ENCODE measurements around the gene FZD1. TPM values are rescaled to one million over a fixed set of nuclear protein-coding genes. Genes with fewer than 3 reads are reported as not detected.

Gene FZD1
- total and polyA plus RNA-seq, 2 of the 8 experiments (the other 6 are each of a cell fraction or from before 2014, with no cell fraction given), result 0.62 to 0.91 TPM

GRCh38 chr7:91286432-91286831, 22.2 kb downstream of the FZD1 start:
- no peak overlapping the region for H3K18ac ChIP-seq (ENCODE audit: extremely low read depth, low read length)
- CTCF ChIA-PET (ENCODE audit: partially characterized antibody), result interaction anchor here (0.9 to 1.6 kb wide), 4 partner anchors 139 to 211 kb away, joined by 3 to 5 read pairs (median 4); no protein-coding TSS in a partner anchor
- no peak overlapping the region for H2BK15ac ChIP-seq (ENCODE audit: low read length)
- no peak overlapping the region for H3K27ac ChIP-seq (ENCODE audit: low read depth, low read length)
- H3K4me2 ChIP-seq (ENCODE audit: insufficient read depth in 1 of 2, low read depth in 2 of 2, low read length in 2 of 2), result no peak overlapping the region
- H3K14ac ChIP-seq (ENCODE audit: insufficient read length), result no peak overlapping the region
- peaks cover 4 to 21% (median 10%) of the 10 kb centered on the region in 4 experiments; a peak in 6 of 7 replicates for H3K27me3 ChIP-seq (replicated peaks in 1 of 4; ENCODE audit: control insufficient read depth in 3 of 4, extremely low read depth in 1 of 4, insufficient read depth in 3 of 4, low read length in 3 of 4)
- H3K56ac ChIP-seq (replicated peaks; ENCODE audit: insufficient read length, low read depth, low read length), result no peak overlapping the region
- H4K20me1 ChIP-seq (replicated peaks in 1 of 2; ENCODE audit: control insufficient read depth in 1 of 2, insufficient read depth in 2 of 2, low read length in 2 of 2), result peaks cover 0 to 3% of the 10 kb centered on the region in 2 experiments
- H4K8ac ChIP-seq (ENCODE audit: extremely low read depth, insufficient read depth, low read length), result no peak overlapping the region
- no peaks in the 10 kb centered on the region for H3K23me2 ChIP-seq (ENCODE audit: low read depth, low read length)
- 47% methylated on average over 6 of the region's 6 CpGs; no CpG with 5 or more reads in 1 of the 2 experiments for WGBS, 2 experiments (ENCODE audit: extremely low coverage in 1 of 2, insufficient coverage in 1 of 2, insufficient read length in 1 of 2, insufficient replicate concordance in 2 of 2, low coverage in 1 of 2, low lambda C conversion rate in 2 of 2, missing lambda C conversion rate in 1 of 2)
- H3K79me2 ChIP-seq (ENCODE audit: control insufficient read depth in 1 of 2, insufficient read depth in 2 of 2, low read length in 2 of 2), result no peaks in the 10 kb centered on the region
- TF ChIP-seq, protein P1, sequence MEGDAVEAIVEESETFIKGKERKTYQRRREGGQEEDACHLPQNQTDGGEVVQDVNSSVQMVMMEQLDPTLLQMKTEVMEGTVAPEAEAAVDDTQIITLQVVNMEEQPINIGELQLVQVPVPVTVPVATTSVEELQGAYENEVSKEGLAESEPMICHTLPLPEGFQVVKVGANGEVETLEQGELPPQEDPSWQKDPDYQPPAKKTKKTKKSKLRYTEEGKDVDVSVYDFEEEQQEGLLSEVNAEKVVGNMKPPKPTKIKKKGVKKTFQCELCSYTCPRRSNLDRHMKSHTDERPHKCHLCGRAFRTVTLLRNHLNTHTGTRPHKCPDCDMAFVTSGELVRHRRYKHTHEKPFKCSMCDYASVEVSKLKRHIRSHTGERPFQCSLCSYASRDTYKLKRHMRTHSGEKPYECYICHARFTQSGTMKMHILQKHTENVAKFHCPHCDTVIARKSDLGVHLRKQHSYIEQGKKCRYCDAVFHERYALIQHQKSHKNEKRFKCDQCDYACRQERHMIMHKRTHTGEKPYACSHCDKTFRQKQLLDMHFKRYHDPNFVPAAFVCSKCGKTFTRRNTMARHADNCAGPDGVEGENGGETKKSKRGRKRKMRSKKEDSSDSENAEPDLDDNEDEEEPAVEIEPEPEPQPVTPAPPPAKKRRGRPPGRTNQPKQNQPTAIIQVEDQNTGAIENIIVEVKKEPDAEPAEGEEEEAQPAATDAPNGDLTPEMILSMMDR (IDR thresholded peaks at IDR 0.05; ENCODE audit: control extremely low read depth in 1 of 3, insufficient read depth in 1 of 3, low read depth in 1 of 3, low read length in 3 of 3), result peak in 2 of 3 experiments; percentile 28 to 36; a peak in 2 of 4 replicates
- TF ChIP-seq RAD21 (IDR thresholded peaks at IDR 0.05 in 1 of 2, conservative IDR thresholded peaks at IDR 0.05 in 1 of 2; ENCODE audit: low read depth in 2 of 2, low read length in 2 of 2) (peak in 1 of 2 experiments; percentile 15; a peak in 2 of 4 replicates), TCF12 (IDR thresholded peaks at IDR 0.05; ENCODE audit: low read depth, low read length) (no peak), JUN (IDR thresholded peaks at IDR 0.05; ENCODE audit: low read depth, low read length) (no peak)
- H2AK5ac ChIP-seq (ENCODE audit: low read depth, low read length), result no peak overlapping the region
- H3K9ac ChIP-seq (replicated peaks in 1 of 4; ENCODE audit: extremely low read depth in 1 of 4, low read depth in 3 of 4, low read length in 3 of 4), result no peak overlapping the region
- no peak overlapping the region for H2BK20ac ChIP-seq (ENCODE audit: low read length)
- no peak overlapping the region for H4K5ac ChIP-seq (ENCODE audit: insufficient read length, low read depth, low read length)
- H3K9me3 ChIP-seq (ENCODE audit: insufficient read depth in 2 of 2, low read depth in 1 of 2, low read length in 1 of 2), result no peaks in the 10 kb centered on the region
- no peak overlapping the region for H3K4me3 ChIP-seq (ENCODE audit: extremely low read depth in 1 of 4, insufficient read depth in 2 of 4, low read depth in 3 of 4, low read length in 4 of 4)
- H3K79me1 ChIP-seq (ENCODE audit: low read depth, low read length), result no peaks in the 10 kb centered on the region
- no peak overlapping the region for H4K91ac ChIP-seq (replicated peaks; ENCODE audit: insufficient read length, low read length)
- no peak overlapping the region for H2AFZ ChIP-seq (ENCODE audit: low read length)
- no peaks in the 10 kb centered on the region for H3K36me3 ChIP-seq (ENCODE audit: control insufficient read depth in 2 of 4, insufficient read depth in 4 of 4, low read length in 3 of 4)
- H3K23ac ChIP-seq (ENCODE audit: insufficient read length), result no peak overlapping the region
- no peak overlapping the region for H3K4ac ChIP-seq (replicated peaks; ENCODE audit: insufficient read length, low read depth, low read length)
- H2BK5ac ChIP-seq (ENCODE audit: low read depth, low read length), result no peak overlapping the region
- DNase-seq (ENCODE audit: low read depth in 1 of 2, low spot score in 2 of 2), result no peak
- H3K4me1 ChIP-seq (replicated peaks in 1 of 4; ENCODE audit: control insufficient read depth in 3 of 4, insufficient read depth in 4 of 4, low read length in 3 of 4), result peaks cover 0 to 5% (median 2%) of the 10 kb centered on the region in 4 experiments; a peak in 3 of 7 replicates
- POLR2A ChIA-PET (ENCODE audit: partially characterized antibody), result no interaction called here
- no peak overlapping the region for H2BK12ac ChIP-seq (ENCODE audit: low read depth, low read length)
- H2BK120ac ChIP-seq (replicated peaks; ENCODE audit: low read depth, low read length), result no peak overlapping the region
- FAIRE-seq, result no peak
